Adipose tissue (tissue), 3 donors: ENCODE data around the gene TBX2. TPM values are rescaled to one million over a fixed set of nuclear protein-coding genes. Genes with fewer than 3 reads are reported as not detected.

ENCODE experiments used
- H3K27ac ChIP-seq: one replicate; pipeline ENCODE4 v1.5.1; 2013; ENCODE audit warnings: low read depth, low read length
- WGBS, 3 donors: extraction: QIAGEN DNeasy Blood & Tissue Kit; methylation state at CpG; one replicate each; pipeline ENCODE4 v1.1.7; 2013; 5-methylcytosine and 5-hydroxymethylcytosine counted together
- polyA plus RNA-seq, 3 donors: library from polyadenylated mRNA; stranded (reverse); fragments of 200-250 nt; gene quantifications; one replicate each; pipeline ENCODE4 v1.2.3, GENCODE V29; 2013
- donor health status: healthy with polysubstance abuse.
- donor health status: Bipolar disorder and iron deficiency.
- donor health status: healthy.

TBX2 gene
- polyA plus RNA-seq, 3 donors, result 2.1 to 24.0 (median 11.3) TPM

DNA sequence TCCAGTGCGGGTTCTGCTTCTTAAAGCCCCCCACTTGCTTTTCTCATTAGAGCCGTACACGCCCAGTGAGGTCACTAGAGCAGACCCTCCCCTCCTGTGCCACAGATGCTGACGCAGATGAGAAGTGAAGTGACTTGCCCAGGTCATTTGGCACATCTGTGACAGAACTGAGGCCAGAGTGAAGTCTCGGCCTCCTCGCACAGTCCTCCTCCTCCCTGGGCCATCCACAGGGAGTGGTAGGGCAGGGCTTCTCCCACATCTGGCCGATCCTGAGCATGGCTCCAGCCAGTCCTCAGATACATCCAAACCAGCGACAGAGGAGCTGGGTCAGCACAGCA lies 15.3 kb upstream of the TBX2 start:
- 71 to 93% (median 81%) methylated on average over 8 of the region's 8 CpGs for WGBS, 3 donors
- no peak overlapping the region for H3K27ac ChIP-seq

DNA sequence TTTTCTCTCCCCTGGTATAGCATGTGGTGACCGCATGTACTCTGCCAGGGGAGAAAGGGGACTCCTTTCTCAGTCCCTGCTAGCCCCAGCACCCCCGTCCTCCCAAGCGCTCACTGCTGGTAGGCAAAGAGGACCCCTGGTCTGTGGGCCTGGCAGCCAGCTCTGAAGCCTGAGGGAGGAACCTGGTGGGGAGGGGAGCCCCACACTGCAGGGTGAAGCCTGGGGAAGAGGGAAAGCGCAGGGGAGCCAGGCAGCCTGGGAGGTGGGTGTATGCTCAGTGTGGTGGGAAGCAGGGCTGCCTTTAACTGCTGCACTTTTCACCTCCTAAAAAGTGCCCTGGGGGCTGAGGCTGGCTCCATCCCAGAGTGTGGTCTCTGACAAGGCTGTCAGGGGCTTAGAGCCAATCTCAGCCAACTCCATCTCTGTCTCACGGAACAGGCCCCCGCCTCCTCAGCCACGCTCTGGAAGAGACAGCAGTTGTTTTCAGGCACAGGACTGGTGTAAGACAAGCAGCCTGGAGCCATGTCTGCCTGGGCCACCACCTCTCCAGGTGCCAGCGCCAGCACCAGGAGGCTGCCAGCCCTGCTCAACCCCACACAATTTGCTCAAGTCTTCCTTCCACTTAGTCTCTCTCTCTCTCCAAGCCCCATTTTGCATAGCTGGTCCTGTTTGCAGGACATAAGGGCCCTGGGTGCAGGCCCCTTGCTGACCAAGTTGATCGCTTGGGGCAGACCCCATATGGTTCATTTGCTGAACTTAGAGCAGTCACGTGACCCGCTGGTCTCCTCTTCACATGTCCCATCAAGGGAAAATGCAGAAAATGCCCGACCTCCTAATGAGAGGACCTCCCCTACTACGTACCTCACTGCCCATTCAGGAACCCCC lies 14.7 kb upstream of the TBX2 start:
- WGBS, 3 donors, result 93 to 95% (median 94%) methylated on average over 12 to 13 of the region's 13 CpGs
- H3K27ac ChIP-seq, result no peak overlapping the region

DNA sequence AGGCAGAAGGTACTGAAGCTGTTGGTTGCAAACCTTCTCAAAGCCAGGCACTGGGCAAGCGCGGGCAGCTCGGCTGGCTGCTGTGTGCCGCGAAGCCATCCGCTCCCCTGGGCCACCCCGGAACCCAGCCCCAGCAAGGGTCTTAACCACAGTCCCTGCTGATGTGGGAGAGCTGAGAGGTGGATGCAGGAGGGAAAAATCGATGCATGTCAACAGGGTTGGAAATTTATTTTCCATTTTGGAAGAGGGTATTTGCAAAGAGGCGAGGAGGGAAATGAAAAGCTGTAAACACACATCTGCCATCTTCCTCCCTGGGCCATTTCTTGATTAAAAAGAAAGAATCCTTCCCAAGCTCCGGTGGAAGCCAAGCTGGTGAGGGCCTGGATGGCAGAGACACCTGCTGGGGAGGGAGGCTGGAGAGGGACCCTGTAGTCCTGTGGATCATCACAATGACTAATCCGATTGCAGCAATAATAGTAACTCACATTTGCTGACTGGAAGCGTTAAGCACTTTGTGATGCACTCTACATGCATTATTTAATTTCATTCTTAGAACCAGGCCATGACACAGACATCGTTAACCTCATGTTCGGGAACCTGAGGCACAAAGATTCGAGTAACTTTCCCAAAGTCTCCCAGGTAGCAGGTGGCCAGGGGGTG lies 13.9 kb upstream of the TBX2 start:
- 92 to 96% (median 94%) methylated on average over 15 of the region's 15 CpGs for WGBS, 3 donors
- no peak overlapping the region for H3K27ac ChIP-seq

DNA sequence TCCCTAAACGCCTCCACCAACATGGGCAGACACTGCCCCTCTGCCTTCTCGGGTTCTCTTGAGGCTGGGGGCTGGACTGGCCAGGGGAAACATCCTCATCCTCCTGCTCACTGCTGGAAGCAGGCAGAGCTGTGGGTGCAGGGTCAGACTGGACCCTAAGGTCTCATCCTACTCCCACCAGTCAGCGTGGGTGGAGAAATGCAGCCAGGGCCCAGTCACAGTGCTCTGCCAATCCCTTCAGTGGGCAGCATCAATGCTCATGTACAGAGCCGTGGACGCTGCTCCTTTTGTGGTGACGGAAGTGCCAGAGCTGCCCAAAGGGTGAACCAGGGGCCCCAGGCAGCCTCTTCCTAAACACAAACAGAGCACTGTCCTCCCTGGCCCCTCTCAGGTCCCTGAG lies 13.4 kb upstream of the TBX2 start:
- WGBS, 3 donors, result 86 to 88% (median 87%) methylated on average over 6 of the region's 6 CpGs
- no peak overlapping the region for H3K27ac ChIP-seq

DNA sequence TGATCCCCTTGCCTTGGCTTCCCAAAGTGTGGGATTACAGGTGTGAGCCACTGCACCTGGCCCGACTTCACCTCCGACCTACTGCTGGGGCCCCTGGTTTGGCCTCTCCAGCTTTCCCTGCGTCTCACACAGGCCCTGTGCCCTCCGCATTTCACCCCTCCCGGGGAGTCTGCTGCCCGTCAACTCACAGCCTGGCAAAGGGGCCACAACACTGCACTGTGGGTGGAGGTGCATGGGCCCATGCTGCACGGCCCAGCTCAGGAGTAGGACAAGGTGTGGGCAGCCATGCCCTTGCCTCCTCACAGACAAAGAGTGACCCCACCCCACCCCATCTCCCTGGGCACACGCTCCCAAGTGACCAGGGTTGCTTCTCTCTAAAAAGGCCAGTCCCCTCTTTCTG lies 12.6 kb upstream of the TBX2 start:
- WGBS, 3 donors, result 93 to 95% (median 94%) methylated on average over 8 of the region's 8 CpGs

DNA sequence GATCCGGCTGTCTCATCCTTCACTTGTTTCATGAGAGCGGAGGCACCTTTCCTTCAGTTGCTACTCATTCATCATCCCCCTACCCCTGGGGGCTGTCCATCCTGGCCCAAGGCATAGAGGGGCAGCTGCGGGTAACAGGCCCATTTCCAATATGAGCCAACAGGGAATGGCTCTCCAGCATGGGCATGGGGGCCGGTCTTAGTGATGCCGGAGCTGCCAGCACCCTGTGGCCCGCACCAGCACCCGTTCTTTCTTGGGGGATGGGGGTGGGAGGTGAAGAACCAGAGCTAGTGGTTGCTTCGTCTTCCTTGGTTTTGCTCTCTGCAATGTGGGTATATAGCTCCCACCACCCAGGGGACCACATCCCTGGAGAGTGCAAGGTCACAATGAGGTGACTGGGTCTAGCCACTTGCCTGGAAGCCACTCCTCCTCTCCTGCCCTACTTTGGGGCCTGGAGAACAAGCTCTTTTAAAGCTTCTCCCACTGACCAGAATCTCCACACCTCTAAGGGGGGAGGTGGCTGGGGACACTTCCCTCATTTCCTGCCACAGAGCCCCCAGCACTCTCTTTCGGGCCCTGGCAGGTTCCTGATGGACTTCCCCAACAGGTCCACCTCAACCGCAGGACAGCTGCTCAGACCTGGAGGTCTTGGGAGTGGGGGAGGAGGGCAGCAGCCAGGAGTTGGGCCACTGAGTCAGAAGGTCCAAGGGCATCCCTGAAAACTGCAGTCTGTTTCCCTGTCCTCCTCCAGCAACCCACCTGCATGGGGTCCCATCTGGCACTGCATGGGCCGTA lies 11.9 kb upstream of the TBX2 start:
- H3K27ac ChIP-seq, result no peak overlapping the region
- WGBS, 3 donors, result 92 to 94% (median 93%) methylated on average over 11 of the region's 11 CpGs

More for the DNA sequence above, 12.6 kb upstream of the TBX2 start:
- H3K27ac ChIP-seq, result no peak overlapping the region

DNA sequence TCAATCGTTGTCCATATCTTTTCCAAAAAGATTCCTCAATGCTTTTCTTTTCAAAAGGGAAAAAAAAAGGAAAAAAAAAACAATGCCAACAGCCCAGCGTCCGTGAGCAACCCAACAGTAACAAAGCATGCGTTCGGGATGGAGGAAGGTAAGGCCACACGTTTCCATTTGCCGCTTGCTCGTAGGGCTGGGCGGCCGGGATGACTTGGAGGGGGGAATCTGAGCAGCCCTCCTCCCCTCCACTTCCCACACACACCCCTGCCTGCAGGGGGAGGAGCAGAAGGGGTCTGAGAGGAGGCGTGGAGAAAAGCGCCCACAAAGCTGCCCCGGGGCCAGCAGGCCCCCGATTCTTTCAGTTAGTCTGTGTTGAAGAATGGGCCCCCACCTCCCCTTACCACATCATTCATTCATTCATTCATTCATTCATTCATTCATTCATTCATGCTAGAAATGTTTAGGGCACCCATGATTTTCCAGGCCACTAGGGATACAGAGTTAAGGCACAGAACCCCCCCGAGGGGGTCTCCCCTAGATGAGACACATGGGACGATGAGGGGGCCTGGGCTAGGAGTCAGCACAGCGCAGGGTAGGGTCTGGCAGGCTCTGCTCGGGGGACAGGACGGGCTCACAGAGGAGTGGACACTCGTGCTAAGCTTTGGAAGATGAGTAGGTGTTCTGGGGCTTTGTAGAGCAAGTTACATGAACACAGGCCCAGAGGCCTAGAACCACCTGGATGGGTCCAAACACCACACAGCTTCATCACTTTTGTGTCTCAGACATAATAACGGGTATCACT lies 10.9 kb upstream of the TBX2 start:
- 90 to 93% (median 91%) methylated on average over 21 of the region's 21 CpGs for WGBS, 3 donors
- H3K27ac ChIP-seq, result no peak overlapping the region

DNA sequence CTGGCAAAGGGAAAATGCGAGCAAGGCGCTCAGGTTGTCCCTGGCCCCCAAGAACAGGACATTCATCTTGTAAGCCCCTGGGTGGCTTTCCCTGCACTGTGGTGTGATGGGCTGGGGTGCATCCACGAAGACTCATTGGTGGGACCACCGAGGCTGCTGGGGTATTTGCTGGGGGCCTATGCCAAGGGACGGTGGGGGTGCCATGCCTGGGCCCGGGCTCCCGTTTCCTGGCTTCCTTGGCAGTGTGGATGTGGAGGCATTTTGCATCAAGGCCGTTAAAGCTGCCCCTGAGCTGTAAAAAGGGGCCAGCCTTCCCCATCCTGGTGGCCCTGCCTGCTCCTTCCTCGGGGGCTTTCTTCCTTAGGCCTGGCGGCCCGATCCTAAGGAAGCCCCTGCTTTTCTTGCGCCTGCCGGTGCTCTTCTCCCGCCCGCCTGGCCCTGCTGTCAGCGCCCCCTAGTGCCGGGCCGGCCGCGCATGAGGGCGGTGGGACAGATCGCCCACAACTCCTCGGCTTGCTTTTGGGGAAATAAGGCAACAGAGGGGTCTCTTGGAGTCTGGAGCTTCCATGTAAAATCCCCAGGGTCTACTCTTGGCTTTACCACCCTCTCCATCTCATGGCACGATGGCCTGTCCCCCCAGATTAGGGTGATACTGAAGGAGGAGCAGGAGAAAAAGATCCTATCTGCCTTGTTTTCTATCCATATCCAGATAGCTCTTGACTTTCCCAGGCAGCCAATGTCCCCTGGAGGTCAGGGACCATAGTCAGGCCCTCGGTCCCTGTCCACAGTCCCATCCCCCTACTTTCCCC lies 9.8 kb upstream of the TBX2 start:
- H3K27ac ChIP-seq, result no peak overlapping the region
- 21 to 27% (median 25%) methylated on average over 25 of the region's 25 CpGs for WGBS, 3 donors

DNA sequence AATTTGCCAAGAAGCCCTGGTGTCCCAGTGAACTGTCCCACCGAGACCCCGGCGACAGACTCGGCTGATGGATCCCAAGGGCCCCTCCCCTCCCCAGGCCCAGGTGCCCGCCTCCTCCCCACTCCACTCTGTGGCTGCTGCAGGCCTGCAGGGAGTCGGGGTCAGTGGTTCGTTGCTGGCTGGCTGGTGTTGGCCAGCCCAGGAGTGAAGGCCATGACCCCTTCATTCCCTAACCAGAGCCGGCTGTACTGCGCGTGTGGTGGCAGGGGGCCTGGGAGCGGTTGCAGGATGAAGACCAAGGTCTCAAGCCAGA lies 9.2 kb upstream of the TBX2 start:
- WGBS, 3 donors, result 79 to 86% (median 83%) methylated on average over 11 of the region's 11 CpGs
- no peak overlapping the region for H3K27ac ChIP-seq

DNA sequence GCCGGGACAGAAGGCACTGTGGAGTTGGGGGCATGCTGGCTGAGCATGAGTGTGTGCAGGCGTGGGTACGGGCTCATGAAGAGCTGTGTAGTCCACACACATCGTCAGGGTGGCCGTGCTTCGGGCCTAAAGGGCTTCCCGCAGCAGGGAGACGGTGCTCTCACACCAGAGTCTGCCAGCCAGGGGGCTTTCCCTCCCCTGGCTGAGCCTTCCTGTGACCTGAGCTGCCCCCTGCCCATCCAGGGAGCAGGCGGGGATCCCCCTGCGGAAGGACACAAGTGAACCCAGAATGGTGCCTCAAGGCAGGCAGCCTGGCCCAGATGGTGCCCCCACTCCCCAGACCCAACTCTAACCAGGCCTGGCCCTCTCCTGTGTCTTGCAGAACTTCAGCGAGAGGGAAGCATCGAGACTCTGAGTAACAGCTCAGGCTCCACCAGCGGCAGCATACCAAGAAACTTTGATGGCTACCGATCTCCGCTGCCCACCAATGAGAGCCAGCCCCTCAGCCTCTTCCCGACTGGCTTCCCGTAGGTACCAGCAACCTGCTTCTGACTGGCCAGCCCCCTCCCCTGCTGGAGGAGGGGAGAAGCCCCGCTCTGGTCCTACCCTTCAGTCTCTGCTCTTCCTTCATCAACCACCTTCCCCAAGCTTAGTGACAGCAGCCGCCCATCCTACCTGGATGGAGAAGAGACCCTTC lies 7.9 kb upstream of the TBX2 start:
- 91 to 92% (median 91%) methylated on average over 19 of the region's 19 CpGs for WGBS, 3 donors
- no peak overlapping the region for H3K27ac ChIP-seq

DNA sequence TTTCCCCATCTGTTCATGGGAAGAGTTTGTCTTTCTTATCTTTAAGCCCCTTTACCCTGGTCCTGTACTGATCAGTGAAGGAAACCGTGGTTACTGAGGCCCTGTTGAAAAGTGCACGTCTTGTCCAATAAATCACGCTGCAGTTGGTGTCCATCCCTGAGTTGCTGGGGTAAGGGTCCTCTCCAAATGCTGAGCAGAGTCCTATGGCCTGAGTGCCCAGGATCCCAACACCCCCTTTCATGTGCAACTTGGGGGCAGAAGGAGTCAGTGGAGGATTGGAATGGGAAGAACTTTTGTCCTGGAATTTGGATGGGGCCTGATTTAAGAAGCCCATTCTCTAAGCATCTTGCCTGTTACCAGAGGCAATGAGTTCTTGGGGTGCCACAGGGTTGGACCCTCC lies 7.0 kb upstream of the TBX2 start:
- 82 to 94% (median 85%) methylated on average over 3 of the region's 3 CpGs for WGBS, 3 donors
- no peak overlapping the region for H3K27ac ChIP-seq

DNA sequence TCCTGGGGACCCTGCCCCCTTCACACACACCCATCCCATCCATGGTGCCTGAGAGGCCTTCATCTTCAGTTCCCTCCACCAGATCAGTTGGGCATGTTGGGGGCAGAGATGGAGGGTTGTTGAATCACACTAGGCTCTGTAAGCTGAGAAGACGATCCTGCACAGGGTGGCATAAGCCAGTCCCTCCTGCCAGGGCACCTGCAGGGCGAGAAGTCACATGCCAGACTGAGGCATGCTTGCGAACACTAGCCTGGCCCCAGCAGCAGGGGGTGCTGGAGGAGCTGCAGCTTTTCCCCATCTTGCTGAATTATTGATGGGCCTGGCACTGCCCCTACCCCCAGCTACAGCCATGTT lies 6.1 kb upstream of the TBX2 start:
- 80 to 98% (median 84%) methylated on average over 3 of the region's 3 CpGs for WGBS, 3 donors
- no peak overlapping the region for H3K27ac ChIP-seq

DNA sequence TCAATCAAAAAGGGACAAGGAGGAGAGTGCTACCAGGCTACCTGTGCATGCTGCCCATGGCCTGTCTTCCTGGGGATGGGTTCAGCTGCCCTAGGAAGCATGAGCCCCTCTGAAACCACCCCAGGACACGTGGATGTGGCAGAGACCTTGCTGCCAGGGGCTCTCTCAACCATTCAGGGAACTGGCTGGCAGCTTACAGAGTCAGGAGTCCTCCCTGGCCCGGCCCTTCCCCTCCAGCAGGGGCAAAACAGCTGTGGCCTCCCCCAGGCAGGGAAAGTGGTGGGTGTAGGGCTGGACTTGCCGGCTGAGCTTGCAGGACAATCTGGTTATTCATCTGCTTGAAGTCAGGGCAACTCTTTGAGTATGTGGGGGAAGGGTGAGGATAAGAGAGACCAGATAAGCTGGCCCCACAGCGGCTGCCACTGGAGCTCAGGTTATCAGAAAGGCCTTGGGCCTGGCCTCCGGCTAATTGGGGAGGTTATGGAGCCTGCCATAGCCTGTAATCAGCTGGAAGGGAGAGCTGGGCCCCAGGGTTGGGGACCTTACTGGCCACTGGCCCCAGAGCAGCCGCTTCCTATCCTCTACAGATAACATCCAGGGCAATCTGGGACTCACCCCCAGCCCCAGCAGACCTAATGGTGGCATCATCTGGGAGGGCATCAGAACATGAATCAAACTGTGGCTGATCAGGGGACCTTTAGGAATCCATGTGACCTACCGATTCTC lies 5.6 kb upstream of the TBX2 start:
- H3K27ac ChIP-seq, result no peak overlapping the region
- WGBS, 3 donors, result 74 to 81% (median 79%) methylated on average over 7 of the region's 7 CpGs

DNA sequence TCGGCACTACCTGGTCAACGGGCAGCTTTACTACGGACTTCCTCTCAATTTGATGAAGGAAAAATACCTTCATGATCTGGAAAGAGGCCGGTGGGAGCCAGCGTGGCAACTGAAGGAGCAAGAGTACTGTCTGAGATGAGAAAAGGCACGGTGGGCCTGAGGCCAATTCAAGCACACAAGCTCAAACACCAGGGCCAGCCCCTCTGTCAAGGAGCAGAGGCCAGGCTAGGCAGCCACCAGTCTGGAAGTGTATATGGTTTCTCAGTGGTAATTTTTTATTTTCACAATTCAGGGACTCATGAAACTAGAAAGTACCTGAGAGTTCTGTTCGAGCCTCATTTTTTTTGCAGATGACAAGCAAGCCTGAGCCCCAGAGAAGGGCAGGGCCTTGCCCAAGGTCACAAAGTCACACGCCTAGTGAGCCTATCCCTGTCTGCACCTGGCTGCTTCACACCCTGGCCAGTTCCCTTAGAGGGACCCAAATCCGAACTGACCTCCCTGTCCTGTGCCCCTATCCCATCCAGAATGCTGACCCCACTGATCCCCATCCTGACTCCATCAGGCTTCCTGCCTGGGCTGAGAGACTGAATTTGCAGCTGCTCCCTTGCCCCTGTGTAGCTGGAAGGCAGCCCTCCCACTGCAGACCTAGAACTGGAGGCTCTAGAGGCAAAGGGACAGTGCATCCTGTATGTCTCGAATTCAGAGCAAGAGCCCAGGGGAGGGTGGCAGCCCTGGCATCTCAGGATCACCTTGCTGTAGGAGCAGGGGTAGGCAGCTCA lies 4.8 kb upstream of the TBX2 start:
- WGBS, 3 donors, result 76 to 82% (median 80%) methylated on average over 10 of the region's 10 CpGs
- H3K27ac ChIP-seq, result no peak overlapping the region

DNA sequence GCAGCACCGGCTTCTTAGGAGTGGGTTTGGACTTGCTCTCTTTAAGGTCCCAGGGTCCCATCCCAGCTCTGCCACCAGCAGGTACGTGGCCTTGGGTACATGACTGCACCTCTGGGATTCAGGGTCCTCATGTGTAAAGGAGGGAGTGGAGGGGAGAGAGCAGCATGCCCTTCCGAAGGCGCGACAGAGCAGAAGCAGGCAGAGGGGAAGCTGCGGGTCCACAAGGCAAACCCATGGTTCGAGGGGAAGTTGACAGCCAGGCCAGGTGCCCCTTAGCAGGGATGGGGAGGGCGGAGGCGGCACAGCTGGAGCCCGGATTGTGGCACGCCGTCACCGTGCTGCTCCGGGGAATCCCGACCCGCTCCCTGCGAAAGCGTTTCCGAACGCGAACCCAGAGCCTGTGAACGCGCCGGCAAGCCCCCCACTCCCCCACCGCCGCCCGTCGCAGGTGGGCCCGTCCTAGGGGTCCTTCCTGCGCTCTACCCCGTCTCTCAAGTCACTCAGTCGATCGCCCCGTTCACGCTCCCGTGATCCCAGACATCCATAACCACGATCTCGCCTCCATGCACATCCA lies 4.1 kb upstream of the TBX2 start:
- no peak overlapping the region for H3K27ac ChIP-seq

More for the DNA sequence above, 4.1 kb upstream of the TBX2 start:
- WGBS, 3 donors, result 28 to 52% (median 48%) methylated on average over 38 of the region's 38 CpGs
